MM.1S (cell line): ENCODE measurements around the gene RFK.
A peak's percentile ranks its signal among the peaks of the same experiment; 100 is the strongest.

Experiments used
- DNase-seq: peaks from one replicate; pipeline ENCODE4 v3.0.0-alpha.2; 2015
- H2AFZ ChIP-seq: fragments of 300-600 bp; sonication (generic); 2 replicates; pipeline ENCODE4 v1.6.0; 2016; ENCODE audit warnings: antibody characterized with exemption, low read length
- H3F3A ChIP-seq: fragments of 300-600 bp; sonication (generic); 2 replicates; pipeline ENCODE4 v1.6.1; 2016; ENCODE audit warnings: mild to moderate bottlenecking, antibody characterized with exemption, low read length, moderate library complexity, mixed read lengths; ENCODE audit not compliant: insufficient read depth
- H3K27ac ChIP-seq: fragments of 300-600 bp; sonication (generic); 2 replicates; pipeline ENCODE4 v1.5.1; 2016; ENCODE audit warnings: mild to moderate bottlenecking, low read length
- H3K27me3 ChIP-seq: fragments of 300-600 bp; sonication (generic); replicated peaks from 2 replicates; pipeline ENCODE4 v1.6.0; 2016; ENCODE audit warnings: low read length; ENCODE audit not compliant: insufficient read depth
- H3K36me3 ChIP-seq: fragments of 300-600 bp; sonication (generic); replicated peaks from 2 replicates; pipeline ENCODE4 v1.6.1; 2016; ENCODE audit warnings: mild to moderate bottlenecking, low read length, mixed read lengths; ENCODE audit not compliant: insufficient read depth
- H3K4me1 ChIP-seq: fragments of 300-600 bp; sonication (generic); 2 replicates; pipeline ENCODE4 v1.6.1; 2016; ENCODE audit warnings: low read length, mixed read lengths
- H3K4me2 ChIP-seq: fragments of 300-600 bp; sonication (generic); 2 replicates; pipeline ENCODE4 v1.6.0; 2016; ENCODE audit warnings: low read depth, low read length
- H3K4me3 ChIP-seq: fragments of 300-600 bp; sonication (generic); 2 replicates; pipeline ENCODE4 v1.5.1; 2016; ENCODE audit warnings: low read length, mixed read lengths
- H3K79me2 ChIP-seq: fragments of 300-600 bp; sonication (generic); 2 replicates; pipeline ENCODE4 v1.6.1; 2016; ENCODE audit warnings: mixed run types, low read length, mixed read lengths
- H3K9ac ChIP-seq: fragments of 300-600 bp; sonication (generic); 2 replicates; pipeline ENCODE4 v1.6.1; 2016; ENCODE audit warnings: low read length, mixed read lengths
- H3K9me2 ChIP-seq: fragments of 300-600 bp; sonication (generic); replicated peaks from 2 replicates; pipeline ENCODE4 v1.6.1; 2016; ENCODE audit warnings: mild to moderate bottlenecking, low read length, mixed read lengths; ENCODE audit not compliant: insufficient read depth
- H3K9me3 ChIP-seq: fragments of 300-600 bp; sonication (generic); replicated peaks from 2 replicates; pipeline ENCODE4 v1.6.1; 2016; ENCODE audit warnings: mild to moderate bottlenecking, low read length, mixed read lengths; ENCODE audit not compliant: insufficient read depth
- H4K20me1 ChIP-seq: fragments of 300-600 bp; sonication (generic); 2 replicates; pipeline ENCODE4 v1.6.1; 2016; ENCODE audit warnings: mild to moderate bottlenecking, low read length, moderate library complexity, mixed read lengths; ENCODE audit not compliant: insufficient read depth
- EZH2 ChIP-seq: fragments of 300-600 bp; sonication (generic); optimal IDR thresholded peaks from 2 replicates; pipeline ENCODE3; 2017; ENCODE audit warnings: low read depth, mild to moderate bottlenecking, antibody characterized with exemption, low read length, mixed read lengths
- EZH2phosphoT487 ChIP-seq: fragments of 300-600 bp; sonication (generic); IDR thresholded peaks from 2 replicates; pipeline ENCODE4 v1.6.1; 2018; ENCODE audit warnings: antibody characterized with exemption, low read length
- TF ChIP-seq, protein P1 (sequence below): fragments of 300-600 bp; sonication (generic); IDR thresholded peaks from 2 replicates; pipeline ENCODE4 v1.5.1; 2016; ENCODE audit warnings: antibody characterized with exemption, low read length, mixed read lengths

The RFK gene

DNA sequence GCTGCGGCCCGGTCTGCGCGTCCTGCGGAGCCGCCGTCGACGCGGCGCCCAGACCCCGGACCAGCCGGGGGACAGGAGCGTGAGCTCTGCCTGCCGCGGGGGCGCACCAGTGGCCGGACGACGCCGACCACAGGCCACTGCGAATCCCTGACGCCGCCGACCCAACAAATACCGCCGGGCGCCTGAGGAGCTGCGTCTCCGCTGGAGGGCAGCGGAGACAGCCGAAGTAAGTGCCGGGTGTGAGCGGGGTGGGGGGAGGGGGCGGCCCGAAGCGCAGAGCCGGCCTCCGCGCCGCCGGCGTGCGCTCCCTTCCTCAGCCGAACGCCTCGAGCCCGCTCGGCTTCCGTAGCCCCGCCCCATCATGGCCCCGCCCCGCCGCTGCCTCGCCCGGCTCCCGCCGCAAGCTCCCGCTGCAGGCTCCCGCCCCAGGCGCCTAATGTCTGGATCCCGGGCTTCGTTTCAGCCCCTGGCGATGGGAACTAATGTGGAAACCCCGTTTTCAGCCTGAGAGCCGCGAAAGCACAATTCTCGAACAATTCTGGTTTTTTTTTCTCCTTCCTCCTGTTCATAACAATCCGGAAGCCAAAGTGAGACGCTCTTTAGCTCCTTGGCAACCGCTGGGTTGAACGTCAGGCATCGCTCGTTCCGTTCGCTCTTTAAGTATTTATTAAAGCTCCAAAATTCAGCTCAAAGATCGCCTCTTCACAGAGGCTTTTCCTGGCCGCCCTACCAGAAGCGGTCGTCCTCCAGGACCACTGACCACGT, at the start of gene RFK:
TSS of gene RFK (minus strand) at position 232 of the 765 bp plus-strand sequence. CDS start 255 bp downstream, outside the sequence.
- peak; percentile 91 for DNase-seq

DNA sequence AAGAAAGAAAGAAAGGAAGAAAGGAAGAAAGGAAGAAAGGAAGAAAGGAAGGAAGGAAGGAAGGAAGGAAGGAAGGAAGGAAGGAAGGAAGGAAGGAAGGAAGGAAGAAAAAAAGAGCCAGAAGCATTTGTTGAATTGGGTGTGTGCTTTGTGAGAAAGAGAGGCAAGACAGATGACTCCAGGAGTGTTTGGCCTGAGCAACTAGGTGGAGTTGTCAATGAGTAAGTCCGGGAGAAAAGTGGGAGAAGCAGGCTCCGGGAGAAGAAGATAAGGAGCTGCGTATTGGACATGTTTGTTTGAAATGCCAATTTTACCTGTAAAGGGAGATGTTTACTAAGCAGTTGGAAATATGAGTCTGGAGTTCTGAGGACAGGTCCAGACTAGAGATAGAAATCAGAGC, 49.7 kb upstream of the RFK start:
- Histone ChIP-seq H3K9ac (no peak overlapping the region), H2AFZ (no peak overlapping the region), H3K4me1 (no peaks in the 10 kb centered on the region), H4K20me1 (no peaks in the 10 kb centered on the region), H3K4me2 (no peak overlapping the region), H3K79me2 (no peaks in the 10 kb centered on the region), H3K36me3 (no peaks in the 10 kb centered on the region), H3K27ac (no peak overlapping the region), H3K9me3 (no peaks in the 10 kb centered on the region), H3F3A (no peaks in the 10 kb centered on the region), H3K9me2 (no peaks in the 10 kb centered on the region), H3K27me3 (no peaks in the 10 kb centered on the region), H3K4me3 (no peak overlapping the region)
- DNase-seq, result no peak
- no peak for TF ChIP-seq EZH2phosphoT487
- TF ChIP-seq, protein P1, sequence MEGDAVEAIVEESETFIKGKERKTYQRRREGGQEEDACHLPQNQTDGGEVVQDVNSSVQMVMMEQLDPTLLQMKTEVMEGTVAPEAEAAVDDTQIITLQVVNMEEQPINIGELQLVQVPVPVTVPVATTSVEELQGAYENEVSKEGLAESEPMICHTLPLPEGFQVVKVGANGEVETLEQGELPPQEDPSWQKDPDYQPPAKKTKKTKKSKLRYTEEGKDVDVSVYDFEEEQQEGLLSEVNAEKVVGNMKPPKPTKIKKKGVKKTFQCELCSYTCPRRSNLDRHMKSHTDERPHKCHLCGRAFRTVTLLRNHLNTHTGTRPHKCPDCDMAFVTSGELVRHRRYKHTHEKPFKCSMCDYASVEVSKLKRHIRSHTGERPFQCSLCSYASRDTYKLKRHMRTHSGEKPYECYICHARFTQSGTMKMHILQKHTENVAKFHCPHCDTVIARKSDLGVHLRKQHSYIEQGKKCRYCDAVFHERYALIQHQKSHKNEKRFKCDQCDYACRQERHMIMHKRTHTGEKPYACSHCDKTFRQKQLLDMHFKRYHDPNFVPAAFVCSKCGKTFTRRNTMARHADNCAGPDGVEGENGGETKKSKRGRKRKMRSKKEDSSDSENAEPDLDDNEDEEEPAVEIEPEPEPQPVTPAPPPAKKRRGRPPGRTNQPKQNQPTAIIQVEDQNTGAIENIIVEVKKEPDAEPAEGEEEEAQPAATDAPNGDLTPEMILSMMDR, result no peak
- no peak for TF ChIP-seq EZH2

More for the DNA sequence above, at the start of gene RFK:
- H3K4me3 ChIP-seq, result peak within 1 kb of the TSS; percentile 91
- H3K36me3 ChIP-seq, result no peaks in the 10 kb centered on the region
- peak within 1 kb of the TSS; percentile 85 for H3K27ac ChIP-seq
- H3K9me2 ChIP-seq, result no peaks in the 10 kb centered on the region
- no peaks in the 10 kb centered on the region for H3K4me1 ChIP-seq
- peaks cover 25% of the 10 kb centered on the region for H3K79me2 ChIP-seq
- H3K27me3 ChIP-seq, result no peaks in the 10 kb centered on the region
- no peaks in the 10 kb centered on the region for H3K9me3 ChIP-seq
- H3K4me2 ChIP-seq, result peak within 1 kb of the TSS; percentile 86
- no peaks in the 10 kb centered on the region for H4K20me1 ChIP-seq
- H3K9ac ChIP-seq, result peak within 1 kb of the TSS; percentile 95
- H2AFZ ChIP-seq, result peak within 1 kb of the TSS; percentile 99
- H3F3A ChIP-seq, result peaks cover 7% of the 10 kb centered on the region
- TF ChIP-seq EZH2phosphoT487 (no peak), EZH2 (no peak)
- TF ChIP-seq, protein P1, result peak; percentile 35

DNA sequence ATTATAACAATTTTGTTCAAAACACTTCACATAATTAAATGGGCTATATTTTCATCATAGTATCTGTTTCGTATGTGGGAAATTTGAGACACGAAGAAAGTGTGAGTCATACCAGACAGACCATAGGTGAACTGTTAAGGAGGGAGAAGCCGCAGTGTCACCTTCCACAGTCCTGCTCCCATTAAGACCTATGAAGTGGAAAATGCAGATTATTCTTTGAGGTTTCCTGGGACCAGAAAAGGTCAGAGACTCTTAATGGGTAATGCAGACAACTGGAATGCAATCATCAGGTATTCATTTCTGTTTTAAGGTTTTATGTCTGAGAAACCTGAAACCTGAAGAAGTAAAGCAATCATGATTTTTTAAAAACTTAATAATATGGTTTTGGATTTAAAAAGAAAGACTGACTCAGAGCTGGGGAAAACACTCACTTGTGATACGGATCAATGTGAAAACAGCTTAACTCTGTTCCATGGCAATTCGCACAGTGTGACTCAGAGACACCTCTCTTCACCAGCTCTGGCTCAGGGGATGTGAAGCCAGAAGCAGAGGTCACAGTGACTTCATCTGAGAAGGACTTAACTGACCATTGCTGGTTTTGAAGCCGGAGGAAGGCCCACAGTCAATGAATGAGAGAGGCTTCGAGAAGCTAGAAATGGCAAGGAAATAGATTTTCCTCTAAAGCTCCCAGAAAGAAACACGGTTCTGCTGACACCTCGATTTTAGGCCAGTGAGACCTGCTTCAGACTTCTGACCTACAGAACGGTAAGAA, 47.5 kb upstream of the RFK start:
- H3K27ac ChIP-seq, result no peak overlapping the region
- H3K9me3 ChIP-seq, result no peaks in the 10 kb centered on the region
- no peak overlapping the region for H3K9ac ChIP-seq
- H3K4me1 ChIP-seq, result no peaks in the 10 kb centered on the region
- no peaks in the 10 kb centered on the region for H3K79me2 ChIP-seq
- H2AFZ ChIP-seq, result no peak overlapping the region
- H3K9me2 ChIP-seq, result no peaks in the 10 kb centered on the region
- H3F3A ChIP-seq, result no peaks in the 10 kb centered on the region
- no peak overlapping the region for H3K4me3 ChIP-seq
- H3K4me2 ChIP-seq, result no peak overlapping the region
- no peaks in the 10 kb centered on the region for H3K36me3 ChIP-seq
- TF ChIP-seq, protein P1, result no peak
- TF ChIP-seq EZH2 (no peak), EZH2phosphoT487 (no peak)
- H3K27me3 ChIP-seq, result no peaks in the 10 kb centered on the region
- H4K20me1 ChIP-seq, result no peaks in the 10 kb centered on the region
- DNase-seq, result no peak
